BJ (cell line): ENCODE data around the gene CCDC57. TPM values are rescaled to one million over a fixed set of nuclear protein-coding genes. Genes with fewer than 3 reads are reported as not detected.

Source experiments
- CTCF ChIA-PET: fragments of 350-600 bp; formaldehyde crosslinking; extraction: SDS; loops from one replicate; lab custom pipeline; 2021; ENCODE audit warnings: antibody characterized with exemption, inconsistent platforms; lab: Yijun Ruan, JAX
- POLR2A ChIA-PET: fragments of 300-600 bp; sonication (Branson Sonifier 250); formaldehyde crosslinking; extraction: SDS; loops from one replicate; lab custom pipeline; 2021; ENCODE audit warnings: antibody characterized with exemption; lab: Charles Lee
- DNase-seq: peaks from one replicate; pipeline ENCODE4 v3.0.0-alpha.2; 2011; ENCODE audit warnings: low read depth
- H3K27me3 ChIP-seq: 2 replicates; pipeline ENCODE4 v1.6.0; 2011; ENCODE audit warnings: low read length; ENCODE audit not compliant: control insufficient read depth, insufficient read depth
- H3K36me3 ChIP-seq: 2 replicates; pipeline ENCODE4 v1.5.1; 2011; ENCODE audit warnings: low read length; ENCODE audit not compliant: control insufficient read depth, insufficient read depth
- H3K4me3 ChIP-seq: 2 replicates; pipeline ENCODE4 v1.5.1; 2011; ENCODE audit warnings: low read depth, mild to moderate bottlenecking, control low read depth, low read length
- polyA plus RNA-seq: library from polyadenylated mRNA; depleted of rRNA; stranded (reverse); fragments of >200 nt; gene quantifications from 2 replicates; pipeline ENCODE4 v1.2.3, GENCODE V29; 2011
- TF ChIP-seq, protein P1 (sequence below): IDR thresholded peaks from 2 replicates; pipeline ENCODE4 v1.5.1; 2011; ENCODE audit warnings: low read depth, mild to moderate bottlenecking, control low read depth, inconsistent platforms, low read length, moderate library complexity; ENCODE audit not compliant: insufficient read depth

CCDC57 gene
- polyA plus RNA-seq, 1 experiment: 15.4 TPM

DNA sequence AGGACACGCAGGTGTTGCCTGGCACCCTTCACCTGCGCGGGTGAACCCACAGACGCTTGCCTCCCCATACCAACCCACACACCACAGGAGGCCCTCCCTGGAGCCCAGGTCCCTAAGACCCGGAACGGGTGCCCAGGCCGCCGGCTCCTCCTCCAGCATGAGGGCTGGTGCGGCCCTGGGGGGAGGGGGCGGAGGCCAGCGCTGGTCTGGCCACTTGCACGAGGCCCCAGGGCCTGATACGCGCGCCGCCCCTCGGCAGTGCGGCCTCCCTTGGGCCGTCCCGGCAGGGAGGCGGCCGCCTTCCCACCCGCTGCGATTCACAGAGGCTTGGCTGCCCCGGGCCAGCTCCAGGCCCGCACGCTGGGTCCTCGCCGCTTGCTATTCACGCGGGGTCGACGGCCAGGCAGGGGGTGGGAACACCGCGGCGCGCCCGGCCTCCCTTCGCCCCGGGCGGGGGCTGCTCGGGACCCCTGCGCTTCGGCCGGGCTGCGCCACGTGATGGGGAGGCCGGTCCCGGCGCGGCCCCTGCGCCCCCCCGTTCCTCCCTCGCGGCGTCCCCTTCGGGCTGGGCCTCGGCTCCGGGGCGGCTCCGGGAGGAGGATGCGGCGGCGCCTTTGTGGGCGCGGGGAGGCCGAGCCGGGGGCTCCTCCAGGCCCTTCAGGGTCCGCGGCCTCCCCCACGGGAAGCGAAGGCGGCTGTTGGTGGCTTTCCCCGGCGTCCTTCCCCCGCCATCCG is 115.3 kb downstream of the CCDC57 start:
- POLR2A ChIA-PET: no interaction called here

DNA sequence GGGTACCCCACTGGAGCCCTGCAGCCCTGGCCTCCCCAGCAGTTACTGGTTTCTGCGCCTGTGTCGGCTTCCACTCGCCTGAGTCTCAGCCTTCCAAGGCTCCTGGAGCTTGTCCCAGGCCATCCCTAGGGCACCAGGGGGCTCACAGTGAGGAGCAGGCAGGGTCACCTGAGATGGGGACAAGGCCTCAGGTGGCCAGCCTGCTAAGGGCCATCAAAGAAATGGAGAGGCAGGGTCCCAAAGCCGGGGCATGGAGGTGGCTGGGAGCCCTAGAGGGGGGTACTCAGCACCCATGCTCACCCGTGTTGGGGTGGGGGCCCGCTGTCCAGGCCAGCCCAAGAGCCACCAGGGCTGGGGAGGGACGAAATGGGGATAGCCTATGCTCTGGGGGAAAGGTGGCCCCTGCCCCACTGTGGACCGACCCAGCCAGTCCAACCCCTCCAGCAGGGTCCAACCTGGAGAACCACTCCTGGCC is 115.9 kb downstream of the CCDC57 start:
- Histone ChIP-seq H3K27me3 (no peaks in the 10 kb centered on the region), H3K36me3 (peaks cover 29% of the 10 kb centered on the region), H3K4me3 (peak overlapping the region; percentile 76)
- DNase-seq: no peak
- ChIA-PET CTCF (interaction anchor here (1.9 kb wide), 1 partner anchor 66 kb away, joined by 4 read pairs; no protein-coding TSS in a partner anchor), POLR2A (no interaction called here)
- TF ChIP-seq, protein P1, sequence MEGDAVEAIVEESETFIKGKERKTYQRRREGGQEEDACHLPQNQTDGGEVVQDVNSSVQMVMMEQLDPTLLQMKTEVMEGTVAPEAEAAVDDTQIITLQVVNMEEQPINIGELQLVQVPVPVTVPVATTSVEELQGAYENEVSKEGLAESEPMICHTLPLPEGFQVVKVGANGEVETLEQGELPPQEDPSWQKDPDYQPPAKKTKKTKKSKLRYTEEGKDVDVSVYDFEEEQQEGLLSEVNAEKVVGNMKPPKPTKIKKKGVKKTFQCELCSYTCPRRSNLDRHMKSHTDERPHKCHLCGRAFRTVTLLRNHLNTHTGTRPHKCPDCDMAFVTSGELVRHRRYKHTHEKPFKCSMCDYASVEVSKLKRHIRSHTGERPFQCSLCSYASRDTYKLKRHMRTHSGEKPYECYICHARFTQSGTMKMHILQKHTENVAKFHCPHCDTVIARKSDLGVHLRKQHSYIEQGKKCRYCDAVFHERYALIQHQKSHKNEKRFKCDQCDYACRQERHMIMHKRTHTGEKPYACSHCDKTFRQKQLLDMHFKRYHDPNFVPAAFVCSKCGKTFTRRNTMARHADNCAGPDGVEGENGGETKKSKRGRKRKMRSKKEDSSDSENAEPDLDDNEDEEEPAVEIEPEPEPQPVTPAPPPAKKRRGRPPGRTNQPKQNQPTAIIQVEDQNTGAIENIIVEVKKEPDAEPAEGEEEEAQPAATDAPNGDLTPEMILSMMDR: no peak

More for the DNA sequence above, 115.3 kb downstream of the CCDC57 start:
- no peak for DNase-seq
- H3K4me3 ChIP-seq: peak overlapping the region; percentile 76
- H3K27me3 ChIP-seq: no peaks in the 10 kb centered on the region
- CTCF ChIA-PET: interaction anchor here (1.8 kb wide), 1 partner anchor 58 kb away, joined by 6 read pairs; no protein-coding TSS in a partner anchor
- peaks cover 23% of the 10 kb centered on the region for H3K36me3 ChIP-seq
- TF ChIP-seq, protein P1: no peak

DNA sequence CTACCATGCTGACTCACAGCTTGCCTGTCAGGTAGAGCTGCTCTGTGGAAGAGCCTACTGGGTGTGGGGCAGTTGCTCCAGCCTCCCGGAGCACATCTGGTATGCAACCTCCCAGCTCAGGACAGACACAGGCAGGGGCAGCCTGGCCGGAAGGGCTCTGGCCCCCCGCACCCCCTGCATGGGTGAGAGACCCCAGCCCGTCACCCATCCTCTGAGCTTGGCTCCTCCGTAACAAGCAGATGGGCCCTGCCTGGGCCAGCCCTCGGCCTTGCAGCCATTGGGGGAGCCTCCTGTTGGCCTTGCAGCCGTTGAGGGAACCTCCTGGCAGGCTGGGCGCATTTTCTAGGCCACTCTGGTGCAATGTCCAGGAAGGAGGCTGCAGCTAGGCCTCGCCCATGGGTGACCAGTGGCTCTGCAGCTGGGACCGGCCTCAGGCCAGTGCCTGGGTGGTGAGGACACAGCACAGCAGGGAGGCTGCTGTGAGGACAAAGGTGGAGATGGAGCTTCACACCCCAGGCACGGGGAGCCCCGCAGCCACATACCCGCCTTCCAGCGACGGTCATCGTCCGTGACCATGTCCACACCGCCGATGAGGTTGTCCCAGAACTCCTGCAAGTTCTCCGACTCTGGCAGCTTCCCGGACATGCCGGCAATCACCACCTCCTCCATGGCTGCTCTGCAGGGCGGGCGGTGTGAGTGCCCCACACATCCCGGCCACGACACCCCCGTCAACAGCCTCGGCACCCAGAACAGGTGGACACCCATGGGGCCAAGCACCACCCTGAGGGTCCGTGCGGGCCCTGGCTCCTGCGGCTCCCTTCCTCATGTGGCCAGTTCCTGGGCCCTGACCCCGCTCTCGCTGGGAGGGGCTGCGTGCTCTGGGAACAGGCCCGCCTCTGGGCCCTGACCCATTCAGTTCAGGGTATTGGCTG is 116.6 kb downstream of the CCDC57 start:
- no peak for DNase-seq
- Histone ChIP-seq H3K4me3 (peak overlapping the region; percentile 76), H3K27me3 (no peaks in the 10 kb centered on the region), H3K36me3 (peaks cover 34% of the 10 kb centered on the region)
- ChIA-PET POLR2A (no interaction called here), CTCF (interaction anchor here (1.9 kb wide), 1 partner anchor 66 kb away, joined by 4 read pairs; no protein-coding TSS in a partner anchor)
- TF ChIP-seq, protein P1: no peak

DNA sequence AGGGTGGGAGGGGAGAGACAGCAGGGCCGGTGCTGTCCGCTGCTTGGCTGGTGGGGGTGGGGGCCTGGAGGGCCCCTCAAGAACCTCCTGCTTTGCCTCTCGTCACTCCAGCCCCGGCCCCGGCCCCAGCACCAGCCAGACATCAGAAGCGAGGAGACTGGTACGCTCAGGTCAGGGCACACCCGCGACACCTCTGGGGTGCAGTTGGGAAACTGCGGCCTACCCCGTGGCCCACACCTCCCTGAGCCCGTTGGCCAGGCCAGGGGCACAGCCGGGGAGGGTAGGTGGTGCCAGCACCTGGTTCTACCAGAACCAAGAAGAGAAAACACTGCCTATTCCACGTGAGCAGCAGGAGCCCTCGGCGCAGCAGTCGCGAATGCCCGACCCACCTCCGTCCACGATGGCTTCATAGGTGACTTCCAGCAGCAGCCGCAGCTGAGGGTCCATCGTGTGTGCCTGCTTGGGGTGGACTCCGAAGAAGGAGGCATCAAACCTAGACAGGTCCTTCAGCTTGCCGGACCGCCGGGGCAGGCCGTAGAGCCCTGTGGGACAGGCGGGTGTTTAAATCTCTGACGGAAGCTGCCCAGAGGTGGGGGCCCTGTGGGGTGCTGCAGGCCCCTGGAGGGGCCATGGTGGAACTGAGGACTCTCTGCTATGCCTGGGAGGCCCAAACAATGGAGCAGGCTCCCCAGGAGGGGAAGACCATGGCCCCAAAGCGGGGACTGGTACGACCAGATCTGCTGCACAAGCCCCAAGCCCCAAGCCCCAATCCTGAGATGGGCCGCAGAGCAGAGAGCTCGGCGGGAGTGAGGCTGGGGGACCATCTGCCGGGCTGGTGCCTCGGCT is 117.5 kb downstream of the CCDC57 start:
- Histone ChIP-seq H3K36me3 (peaks cover 40% of the 10 kb centered on the region), H3K4me3 (no peak overlapping the region), H3K27me3 (no peaks in the 10 kb centered on the region)
- POLR2A ChIA-PET: no interaction called here
- CTCF ChIA-PET: interaction anchor here (1.9 kb wide), 1 partner anchor 65 kb away, joined by 4 read pairs; no protein-coding TSS in a partner anchor
- DNase-seq: no peak
- TF ChIP-seq, protein P1: no peak
